LNCAP (cell line): ENCODE data around the gene MEGF6.

Experiments
- CTCF ChIP-seq: fragments of 450-650 bp; IDR thresholded peaks from 2 replicates; pipeline ENCODE4 v1.5.1; 2017; ENCODE audit warnings: mild to moderate bottlenecking

MEGF6 gene

GRCh38 chr1:3495776-3496745 is 115.2 kb downstream of the MEGF6 start:
- TF ChIP-seq CTCF: no peak

- no peak for TF ChIP-seq CTCF
These were observed 116.7 kb downstream of the MEGF6 start for GRCh38 chr1:3494321-3495308.

GRCh38 chr1:3492545-3493246 is 118.6 kb downstream of the MEGF6 start:
- TF ChIP-seq CTCF: no peak

- TF ChIP-seq CTCF: peak; percentile 97
These were observed 119.7 kb downstream of the MEGF6 start for GRCh38 chr1:3491291-3492246.

GRCh38 chr1:3490046-3490745 is 121.1 kb downstream of the MEGF6 start:
- no peak for TF ChIP-seq CTCF

GRCh38 chr1:3488432-3488831 is 122.9 kb downstream of the MEGF6 start:
- no peak for TF ChIP-seq CTCF
